GM21381 (cell line): ENCODE data around the gene HES7.
A peak's percentile ranks its signal among the peaks of the same experiment; 100 is the strongest.

Experiments
- ATAC-seq: cut with Tn5 transposase; IDR thresholded peaks from one replicate; pipeline ENCODE4 v1.9.1; 2021; ENCODE audit warnings: mild to moderate bottlenecking, moderate library complexity; ENCODE audit not compliant: unreplicated experiment

HES7 gene

GRCh38 chr17:8143581-8144400 lies 19.9 kb upstream of the HES7 start:
- no peak for ATAC-seq

DNA sequence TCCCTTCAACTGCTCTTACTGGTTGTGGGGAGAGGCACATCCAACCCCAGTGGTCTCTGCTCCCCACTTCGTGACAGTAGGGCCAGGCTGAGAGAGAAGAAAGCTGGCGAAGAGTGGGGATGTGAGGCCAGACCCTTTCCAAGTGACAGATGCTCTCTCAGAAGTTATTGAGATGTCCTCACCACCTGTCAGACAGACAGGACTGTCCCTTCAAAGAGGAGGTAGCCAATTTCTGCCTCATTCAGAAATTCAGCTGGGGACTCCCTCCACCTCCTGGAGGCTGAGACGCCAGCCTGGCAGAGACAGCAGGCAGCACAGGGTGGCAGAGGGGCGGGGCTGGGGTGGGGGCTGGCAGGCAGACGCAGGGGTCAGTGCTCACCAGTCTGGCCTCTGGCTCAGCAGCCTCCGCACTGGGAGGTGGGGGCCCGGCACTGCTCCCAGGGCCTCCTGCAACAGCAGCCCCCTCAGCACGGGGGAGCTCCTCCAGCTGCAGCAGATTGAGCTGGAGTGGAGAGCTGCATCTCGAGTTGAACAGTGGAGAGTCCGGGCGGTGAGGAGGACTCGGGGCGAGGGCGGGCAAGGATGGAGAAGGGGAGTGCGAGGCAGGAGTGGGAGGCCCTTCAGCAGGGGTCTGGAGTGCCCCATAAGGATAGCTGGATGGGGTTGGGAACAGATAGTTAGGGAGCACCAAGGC lies 19.1 kb upstream of the HES7 start:
- ATAC-seq = no peak

DNA sequence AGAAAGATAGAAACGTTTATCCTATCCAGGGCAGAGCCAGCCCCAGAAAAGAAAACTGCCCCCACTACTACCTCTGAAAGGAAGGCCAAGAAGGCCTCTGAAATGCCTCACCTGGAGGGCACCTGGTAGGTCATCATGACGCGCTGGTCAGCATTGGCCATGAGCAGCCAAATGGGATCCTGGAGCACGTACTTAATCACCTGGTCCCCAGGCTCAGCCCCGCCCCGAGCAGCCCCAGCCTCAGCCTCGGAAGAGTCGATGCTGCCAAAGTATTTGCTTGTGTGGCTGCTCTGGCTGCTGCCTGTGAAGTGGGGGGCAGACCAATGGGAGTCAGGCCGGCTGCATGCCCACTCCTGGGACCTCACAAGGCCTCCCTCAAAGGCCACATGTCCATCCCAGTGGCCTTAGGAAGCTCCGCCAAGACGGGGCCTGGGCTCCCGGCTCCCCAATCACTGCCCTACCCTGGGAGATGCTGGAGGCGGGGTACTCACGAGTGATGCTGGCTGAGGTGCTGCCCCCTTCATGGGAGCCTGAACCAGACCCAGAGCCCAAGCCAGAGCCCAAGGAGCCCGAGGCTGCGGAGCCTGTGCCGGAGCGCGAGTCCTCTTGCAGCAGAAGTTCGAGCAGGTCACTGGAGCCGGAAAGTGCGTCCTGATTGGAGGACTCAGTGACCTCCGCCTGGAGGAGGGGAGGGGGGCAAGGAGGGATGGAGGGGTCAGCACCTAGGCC lies 18.4 kb upstream of the HES7 start:
- ATAC-seq = no peak

GRCh38 chr17:8141741-8142140 lies 17.8 kb upstream of the HES7 start:
- ATAC-seq = no peak

DNA sequence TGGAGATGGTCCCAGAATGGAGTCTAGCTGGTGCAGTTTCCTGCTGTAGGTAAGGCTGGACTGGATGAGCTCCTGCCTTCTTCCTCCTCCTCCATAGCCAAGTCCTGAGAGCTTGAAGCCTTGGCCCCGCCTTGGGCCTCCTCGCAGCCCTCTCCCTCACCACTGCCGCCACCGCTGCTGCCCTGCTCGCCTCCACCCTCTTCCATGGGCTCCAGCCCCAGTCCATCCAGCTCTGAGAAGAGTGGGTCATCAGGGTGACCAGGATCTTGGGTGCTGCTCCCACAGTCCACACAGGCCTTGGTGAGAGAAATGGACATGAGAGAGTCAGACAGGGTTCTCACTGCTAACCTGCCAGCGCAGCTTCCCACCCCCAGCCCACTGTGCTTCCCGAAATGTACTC lies 17.1 kb upstream of the HES7 start:
- no peak for ATAC-seq

DNA sequence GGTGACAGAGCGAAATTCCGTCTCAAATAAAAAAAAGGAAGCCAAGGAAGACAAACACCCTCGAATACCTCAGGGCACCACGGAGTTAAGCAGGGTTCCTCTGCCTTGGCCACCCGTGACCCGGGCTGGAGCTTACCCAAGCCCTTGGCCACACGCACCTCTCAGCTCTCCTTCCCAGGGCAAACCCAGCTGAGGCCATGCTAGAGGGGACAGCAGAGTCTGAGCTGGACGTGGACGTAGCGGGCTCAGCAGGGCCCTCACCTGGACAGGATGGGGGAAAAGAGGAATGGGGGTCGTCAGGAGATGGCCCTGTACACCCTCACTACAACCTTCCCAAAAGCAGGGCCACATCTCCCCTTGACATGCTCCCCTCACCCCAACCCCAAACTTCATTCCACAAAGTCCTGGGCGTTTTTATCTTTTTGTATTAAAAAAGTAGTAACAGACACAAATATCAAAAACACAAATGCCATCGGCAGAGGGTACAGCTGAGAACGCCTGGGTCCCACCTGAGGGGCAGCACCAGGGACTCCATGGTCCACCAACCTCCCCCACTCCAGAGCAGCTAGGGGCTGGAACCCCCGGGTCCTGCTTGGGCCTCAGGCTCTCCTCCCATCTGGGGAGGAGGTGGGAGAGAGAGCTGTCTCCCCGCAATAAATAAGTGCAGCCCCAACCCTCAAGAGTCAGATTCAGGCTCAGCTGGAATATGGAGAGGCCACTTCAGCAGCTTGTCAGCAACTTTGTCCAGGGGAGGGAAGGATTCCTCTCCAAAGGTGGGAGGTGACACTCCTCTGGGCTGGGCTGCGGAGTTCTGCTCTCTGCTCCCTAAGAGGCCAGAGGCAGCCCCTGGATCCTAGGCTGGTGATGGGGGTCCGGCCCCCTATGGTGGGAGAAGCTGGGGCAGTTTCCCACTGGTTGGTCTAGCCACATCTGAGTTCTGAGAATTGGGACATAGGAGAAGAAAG lies 16.4 kb upstream of the HES7 start:
- ATAC-seq = no peak

- ATAC-seq = peak; percentile 77
Measured at GRCh38 chr17:8138672-8139371, 14.9 kb upstream of the HES7 start.

DNA sequence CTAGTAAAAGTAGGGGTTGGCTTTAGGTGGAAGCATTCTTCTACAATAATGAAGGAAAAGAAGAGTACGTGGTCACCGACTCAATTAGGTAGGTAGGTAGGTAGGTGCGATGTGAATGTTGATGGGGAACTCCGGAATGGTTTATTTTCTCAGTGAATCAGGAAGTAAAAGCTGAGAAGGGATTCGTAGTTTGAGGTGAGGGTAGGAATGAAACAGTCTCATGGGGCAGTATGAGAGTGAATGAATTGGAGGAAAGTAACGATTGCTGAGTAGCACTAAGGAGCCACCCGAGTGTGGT lies 14.4 kb upstream of the HES7 start:
- ATAC-seq = no peak

DNA sequence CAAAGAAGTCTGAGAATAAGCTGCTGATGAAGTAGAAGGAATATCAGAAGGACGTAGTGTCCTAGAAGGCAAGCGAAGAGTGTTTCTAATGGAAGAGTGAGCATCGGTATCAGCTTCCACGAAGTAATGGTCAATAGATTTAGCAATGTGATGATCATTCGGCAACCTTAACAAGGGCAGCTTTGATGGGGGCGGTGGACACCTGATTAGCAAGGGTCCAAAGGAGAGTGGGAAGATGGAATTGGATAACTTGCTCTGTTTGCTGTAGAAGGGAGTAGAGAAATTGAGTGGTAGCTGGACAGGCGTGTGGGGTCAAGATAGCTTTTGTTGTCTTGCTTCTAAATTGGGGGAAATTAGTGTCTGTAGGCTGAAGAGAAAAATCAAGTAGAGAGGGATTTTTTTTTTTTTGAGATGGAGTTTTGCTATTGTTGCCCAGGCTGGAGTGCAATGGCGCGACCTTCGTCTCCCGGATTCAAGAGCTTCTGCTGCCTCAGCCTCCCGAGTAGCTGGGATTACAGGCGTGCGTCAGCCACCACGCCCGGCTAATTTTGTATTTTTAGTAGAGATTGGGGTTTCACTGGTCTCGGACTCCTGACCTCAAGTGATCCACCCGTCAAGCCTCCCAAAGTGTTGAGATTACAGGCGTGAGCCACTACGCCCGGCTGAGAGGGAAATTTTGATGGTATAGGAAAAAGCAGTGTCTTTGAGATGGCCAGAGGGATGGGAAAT lies 13.9 kb upstream of the HES7 start:
- ATAC-seq = no peak

DNA sequence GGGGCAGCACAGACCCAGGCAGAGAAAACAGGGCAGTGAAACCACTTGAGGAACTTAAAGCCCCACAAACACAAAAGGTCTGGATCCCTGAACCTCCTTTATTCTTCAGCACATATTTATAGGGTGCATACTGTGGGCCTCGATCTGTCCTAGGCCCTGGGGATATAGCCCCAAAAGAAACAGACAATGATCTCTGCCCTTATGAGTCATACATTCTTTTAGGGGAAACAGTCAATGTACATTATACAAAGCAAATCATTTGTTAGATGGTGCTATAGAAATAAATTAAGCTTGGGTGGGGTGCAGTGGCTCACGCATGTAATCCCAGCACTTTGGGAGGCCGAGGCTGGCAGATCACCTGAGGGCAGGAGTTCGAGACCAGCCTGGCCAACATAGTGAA lies 10.0 kb upstream of the HES7 start:
- ATAC-seq = no peak

GRCh38 chr17:8133399-8133798 lies 9.5 kb upstream of the HES7 start:
- no peak for ATAC-seq

GRCh38 chr17:8131844-8132441 lies 8.0 kb upstream of the HES7 start:
- no peak for ATAC-seq

- ATAC-seq = no peak
Measured at GRCh38 chr17:8128125-8128784, 4.3 kb upstream of the HES7 start.

- peak; percentile 29 for ATAC-seq
Measured at GRCh38 chr17:8126491-8127066, 2.7 kb upstream of the HES7 start.

- no peak for ATAC-seq
Measured at GRCh38 chr17:8125947-8126490, 2.1 kb upstream of the HES7 start.

- ATAC-seq = no peak
Measured at GRCh38 chr17:8125154-8125946, 1.4 kb upstream of the HES7 start.
